ENCODE measurements around the gene FILIP1.

- TF ChIP-seq CTCF (IDR thresholded peaks at IDR 0.05) (no peak), EP300 (IDR thresholded peaks at IDR 0.05; ENCODE audit: low read depth) (no peak)
These were observed 218.5 kb downstream of the FILIP1 start for GRCh38 chr6:75275067-75275466.
